GM20431 (cell line): Measurements from ENCODE around the gene LAMB4.

Source experiments
- in situ Hi-C: fragments of 300-500 bp; cut with MseI, MboI; formaldehyde crosslinking; loops from one replicate; pipeline ENCODE4 v1.15.0; 2020; ENCODE audit warnings: low sequenced_read_pairs; ENCODE audit not compliant: unreplicated experiment

LAMB4 gene

GRCh38 chr7:108130261-108130660 is at the start of gene LAMB4:
LAMB4 (minus strand) TSS chr7:108130361; CDS start chr7:108123164, 7,197 bp downstream.
- in situ Hi-C loops: no loop called here

- in situ Hi-C loops: loop anchor here (25.0 kb wide), 1 partner anchor 284 kb away; the partner anchor contains the start of gene NRCAM
Measured at GRCh38 chr7:108178398-108178797, 48.2 kb upstream of the LAMB4 start.

GRCh38 chr7:108171164-108171563 is 41.0 kb upstream of the LAMB4 start:
- in situ Hi-C loops: no loop called here

GRCh38 chr7:108170251-108170650 is 40.1 kb upstream of the LAMB4 start:
- in situ Hi-C loops: no loop called here

- in situ Hi-C loops: no loop called here
Measured at GRCh38 chr7:108167460-108167859, 37.3 kb upstream of the LAMB4 start.

GRCh38 chr7:108166687-108167086 is 36.5 kb upstream of the LAMB4 start:
- in situ Hi-C loops: no loop called here

GRCh38 chr7:108165723-108166122 is 35.6 kb upstream of the LAMB4 start:
- in situ Hi-C loops: no loop called here

- in situ Hi-C loops: no loop called here
Measured at GRCh38 chr7:108164946-108165345, 34.8 kb upstream of the LAMB4 start.

- in situ Hi-C loops: no loop called here
Measured at GRCh38 chr7:108164342-108164741, 34.2 kb upstream of the LAMB4 start.

- in situ Hi-C loops: no loop called here
Measured at GRCh38 chr7:108158776-108159175, 28.6 kb upstream of the LAMB4 start.

- in situ Hi-C loops: no loop called here
Measured at GRCh38 chr7:108157606-108158335, 27.6 kb upstream of the LAMB4 start.

- in situ Hi-C loops: no loop called here
Measured at GRCh38 chr7:108156897-108157605, 26.9 kb upstream of the LAMB4 start.

- in situ Hi-C loops: no loop called here
Measured at GRCh38 chr7:108152198-108152597, 22.0 kb upstream of the LAMB4 start.

GRCh38 chr7:108149908-108150307 is 19.7 kb upstream of the LAMB4 start:
- in situ Hi-C loops: no loop called here

- in situ Hi-C loops: no loop called here
Measured at GRCh38 chr7:108149119-108149518, 19.0 kb upstream of the LAMB4 start.

- in situ Hi-C loops: no loop called here
Measured at GRCh38 chr7:108147031-108147563, 16.9 kb upstream of the LAMB4 start.

- in situ Hi-C loops: no loop called here
Measured at GRCh38 chr7:108146070-108146842, 16.1 kb upstream of the LAMB4 start.

- in situ Hi-C loops: no loop called here
Measured at GRCh38 chr7:108145401-108145800, 15.2 kb upstream of the LAMB4 start.

- in situ Hi-C loops: no loop called here
Measured at GRCh38 chr7:108144931-108145330, 14.8 kb upstream of the LAMB4 start.

- in situ Hi-C loops: no loop called here
Measured at GRCh38 chr7:108143658-108144420, 13.7 kb upstream of the LAMB4 start.
